Fibroblast of lung (primary cell): Measurements from ENCODE around the gene NLRP4.

ENCODE experiments used
- CTCF ChIP-seq, 2 donors: IDR thresholded peaks in 1 of 2; conservative IDR thresholded peaks in 1 of 2; 1 replicate in 1 of 2; 2 replicates in 1 of 2; pipeline ENCODE4 v1.5.1; 2011 to 2012; ENCODE audit warnings: low read length in 2 of 2, control low read depth in 1 of 2, inconsistent platforms in 1 of 2, low read depth in 1 of 2, mild to moderate bottlenecking in 1 of 2
- EZH2 ChIP-seq: IDR thresholded peaks from 2 replicates; pipeline ENCODE4 v1.5.1; 2012; ENCODE audit warnings: low read length, control low read depth, mild to moderate bottlenecking; ENCODE audit errors: missing control alignments

DNA sequence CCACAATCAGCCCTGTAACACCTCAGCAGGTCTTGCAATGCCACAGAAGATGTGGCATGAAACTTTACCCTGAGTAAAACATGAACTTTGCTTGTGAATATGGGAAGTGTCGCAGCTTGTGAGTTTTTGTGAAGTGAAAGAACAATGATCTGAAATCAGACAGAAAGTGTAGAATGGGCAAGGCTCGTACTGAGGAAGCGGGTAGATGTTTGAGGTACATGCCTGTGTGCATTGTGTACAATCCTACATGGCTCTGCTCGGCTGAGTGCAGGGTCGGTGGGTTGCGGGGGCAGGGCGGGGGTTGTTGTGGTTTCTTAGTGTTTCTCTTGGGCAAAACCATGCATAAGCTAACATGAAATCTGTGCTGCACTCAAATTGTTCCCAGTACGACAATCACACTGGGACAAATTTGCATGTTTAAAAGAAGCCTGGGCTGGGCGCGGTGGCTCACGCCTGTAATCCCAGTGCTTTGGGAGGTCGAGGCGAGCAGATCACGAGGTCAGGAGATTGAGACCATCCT lies 94.7 kb downstream of the NLRP4 start:
- TF ChIP-seq EZH2: no peak
- no peak for TF ChIP-seq CTCF (conservative IDR thresholded peaks at IDR 0.05 in 1 of 2, IDR thresholded peaks at IDR 0.05 in 1 of 2; ENCODE audit: low read depth in 1 of 2, low read length in 2 of 2)
